ENCODE data around the gene PPIL1. TPM values are rescaled to one million over a fixed set of nuclear protein-coding genes. Genes with fewer than 3 reads are reported as not detected.

The PPIL1 gene
- total RNA-seq, 1 experiment from 2014 or later: 64.2 TPM

DNA sequence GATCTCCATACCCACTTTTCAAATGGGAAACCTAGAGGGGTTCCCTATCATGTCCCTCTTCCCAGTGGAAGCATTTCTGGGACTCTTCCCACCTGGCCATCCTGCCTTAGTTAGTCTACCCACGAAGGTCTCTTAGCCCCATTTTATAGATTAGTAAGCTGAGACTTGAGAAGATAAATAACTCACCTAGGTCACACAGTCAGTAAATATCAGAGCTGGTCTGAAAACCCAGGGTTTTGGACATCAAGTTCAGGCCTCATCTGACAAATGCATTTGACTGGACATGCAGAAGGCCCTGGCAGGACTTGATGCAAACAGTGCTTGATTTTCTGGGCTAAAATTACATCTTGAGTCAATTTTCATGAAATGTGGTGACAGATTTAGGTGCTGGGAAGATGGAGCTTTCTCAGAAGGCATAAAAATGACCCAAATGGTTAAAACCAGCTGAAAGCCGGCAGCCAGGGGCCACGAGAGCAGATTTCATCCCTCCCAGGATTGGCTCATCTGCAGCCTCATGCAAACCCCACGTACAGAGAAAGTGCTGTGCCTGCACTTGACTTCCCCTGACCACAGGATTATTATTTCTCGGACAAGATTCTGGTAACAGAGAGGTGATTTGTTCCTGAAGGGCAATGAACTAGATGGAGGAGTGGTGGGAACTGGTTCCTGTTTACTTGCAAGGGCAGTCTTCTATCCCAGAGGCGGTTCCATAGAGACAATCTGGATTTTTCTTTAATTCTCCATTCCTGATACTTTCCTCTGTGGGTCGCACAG, 58.5 kb downstream of the PPIL1 start:
- Mint-ChIP-seq H3K4me1 (peaks cover 14% of the 10 kb centered on the region), H3K4me3 (no peak overlapping the region), H3K27ac (no peak overlapping the region), H3K27me3 (ENCODE audit: low read depth) (no peaks in the 10 kb centered on the region), H3K36me3 (no peaks in the 10 kb centered on the region), H3K9me3 (no peaks in the 10 kb centered on the region)
- no peak for TF ChIP-seq FOXP1 (CRISPR knock-in tag; IDR thresholded peaks at IDR 0.05; ENCODE audit: borderline replicate concordance)
- TF ChIP-seq ZNF219 (CRISPR knock-in tag; IDR thresholded peaks at IDR 0.05; ENCODE audit: borderline replicate concordance): no peak
- no peak for TF ChIP-seq KAT7 (CRISPR knock-in tag; IDR thresholded peaks at IDR 0.05; ENCODE audit: borderline replicate concordance)
- no peak for TF ChIP-seq ETV6 (CRISPR knock-in tag; IDR thresholded peaks at IDR 0.05)
- TF ChIP-seq, protein P1, sequence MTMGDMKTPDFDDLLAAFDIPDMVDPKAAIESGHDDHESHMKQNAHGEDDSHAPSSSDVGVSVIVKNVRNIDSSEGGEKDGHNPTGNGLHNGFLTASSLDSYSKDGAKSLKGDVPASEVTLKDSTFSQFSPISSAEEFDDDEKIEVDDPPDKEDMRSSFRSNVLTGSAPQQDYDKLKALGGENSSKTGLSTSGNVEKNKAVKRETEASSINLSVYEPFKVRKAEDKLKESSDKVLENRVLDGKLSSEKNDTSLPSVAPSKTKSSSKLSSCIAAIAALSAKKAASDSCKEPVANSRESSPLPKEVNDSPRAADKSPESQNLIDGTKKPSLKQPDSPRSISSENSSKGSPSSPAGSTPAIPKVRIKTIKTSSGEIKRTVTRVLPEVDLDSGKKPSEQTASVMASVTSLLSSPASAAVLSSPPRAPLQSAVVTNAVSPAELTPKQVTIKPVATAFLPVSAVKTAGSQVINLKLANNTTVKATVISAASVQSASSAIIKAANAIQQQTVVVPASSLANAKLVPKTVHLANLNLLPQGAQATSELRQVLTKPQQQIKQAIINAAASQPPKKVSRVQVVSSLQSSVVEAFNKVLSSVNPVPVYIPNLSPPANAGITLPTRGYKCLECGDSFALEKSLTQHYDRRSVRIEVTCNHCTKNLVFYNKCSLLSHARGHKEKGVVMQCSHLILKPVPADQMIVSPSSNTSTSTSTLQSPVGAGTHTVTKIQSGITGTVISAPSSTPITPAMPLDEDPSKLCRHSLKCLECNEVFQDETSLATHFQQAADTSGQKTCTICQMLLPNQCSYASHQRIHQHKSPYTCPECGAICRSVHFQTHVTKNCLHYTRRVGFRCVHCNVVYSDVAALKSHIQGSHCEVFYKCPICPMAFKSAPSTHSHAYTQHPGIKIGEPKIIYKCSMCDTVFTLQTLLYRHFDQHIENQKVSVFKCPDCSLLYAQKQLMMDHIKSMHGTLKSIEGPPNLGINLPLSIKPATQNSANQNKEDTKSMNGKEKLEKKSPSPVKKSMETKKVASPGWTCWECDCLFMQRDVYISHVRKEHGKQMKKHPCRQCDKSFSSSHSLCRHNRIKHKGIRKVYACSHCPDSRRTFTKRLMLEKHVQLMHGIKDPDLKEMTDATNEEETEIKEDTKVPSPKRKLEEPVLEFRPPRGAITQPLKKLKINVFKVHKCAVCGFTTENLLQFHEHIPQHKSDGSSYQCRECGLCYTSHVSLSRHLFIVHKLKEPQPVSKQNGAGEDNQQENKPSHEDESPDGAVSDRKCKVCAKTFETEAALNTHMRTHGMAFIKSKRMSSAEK (CRISPR knock-in tag; IDR thresholded peaks at IDR 0.05; ENCODE audit: borderline replicate concordance): no peak
- TF ChIP-seq, protein P2, sequence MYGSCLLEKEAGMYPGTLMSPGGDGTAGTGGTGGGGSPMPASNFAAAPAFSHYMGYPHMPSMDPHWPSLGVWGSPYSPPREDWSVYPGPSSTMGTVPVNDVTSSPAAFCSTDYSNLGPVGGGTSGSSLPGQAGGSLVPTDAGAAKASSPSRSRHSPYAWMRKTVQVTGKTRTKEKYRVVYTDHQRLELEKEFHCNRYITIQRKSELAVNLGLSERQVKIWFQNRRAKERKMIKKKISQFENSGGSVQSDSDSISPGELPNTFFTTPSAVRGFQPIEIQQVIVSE (CRISPR knock-in tag; IDR thresholded peaks at IDR 0.05; ENCODE audit: borderline replicate concordance): no peak
- TF ChIP-seq ZBTB21 (CRISPR knock-in tag; IDR thresholded peaks at IDR 0.05; ENCODE audit: borderline replicate concordance): no peak
- TF ChIP-seq, protein P3, sequence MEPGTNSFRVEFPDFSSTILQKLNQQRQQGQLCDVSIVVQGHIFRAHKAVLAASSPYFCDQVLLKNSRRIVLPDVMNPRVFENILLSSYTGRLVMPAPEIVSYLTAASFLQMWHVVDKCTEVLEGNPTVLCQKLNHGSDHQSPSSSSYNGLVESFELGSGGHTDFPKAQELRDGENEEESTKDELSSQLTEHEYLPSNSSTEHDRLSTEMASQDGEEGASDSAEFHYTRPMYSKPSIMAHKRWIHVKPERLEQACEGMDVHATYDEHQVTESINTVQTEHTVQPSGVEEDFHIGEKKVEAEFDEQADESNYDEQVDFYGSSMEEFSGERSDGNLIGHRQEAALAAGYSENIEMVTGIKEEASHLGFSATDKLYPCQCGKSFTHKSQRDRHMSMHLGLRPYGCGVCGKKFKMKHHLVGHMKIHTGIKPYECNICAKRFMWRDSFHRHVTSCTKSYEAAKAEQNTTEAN (CRISPR knock-in tag; IDR thresholded peaks at IDR 0.05): no peak
- TF ChIP-seq ELF4 (CRISPR knock-in tag; IDR thresholded peaks at IDR 0.05; ENCODE audit: low read depth): no peak
- TF ChIP-seq CREM (CRISPR knock-in tag; IDR thresholded peaks at IDR 0.05): no peak
- no peak for TF ChIP-seq RELA (CRISPR knock-in tag; IDR thresholded peaks at IDR 0.05; ENCODE audit: borderline replicate concordance)
- TF ChIP-seq, protein P4, sequence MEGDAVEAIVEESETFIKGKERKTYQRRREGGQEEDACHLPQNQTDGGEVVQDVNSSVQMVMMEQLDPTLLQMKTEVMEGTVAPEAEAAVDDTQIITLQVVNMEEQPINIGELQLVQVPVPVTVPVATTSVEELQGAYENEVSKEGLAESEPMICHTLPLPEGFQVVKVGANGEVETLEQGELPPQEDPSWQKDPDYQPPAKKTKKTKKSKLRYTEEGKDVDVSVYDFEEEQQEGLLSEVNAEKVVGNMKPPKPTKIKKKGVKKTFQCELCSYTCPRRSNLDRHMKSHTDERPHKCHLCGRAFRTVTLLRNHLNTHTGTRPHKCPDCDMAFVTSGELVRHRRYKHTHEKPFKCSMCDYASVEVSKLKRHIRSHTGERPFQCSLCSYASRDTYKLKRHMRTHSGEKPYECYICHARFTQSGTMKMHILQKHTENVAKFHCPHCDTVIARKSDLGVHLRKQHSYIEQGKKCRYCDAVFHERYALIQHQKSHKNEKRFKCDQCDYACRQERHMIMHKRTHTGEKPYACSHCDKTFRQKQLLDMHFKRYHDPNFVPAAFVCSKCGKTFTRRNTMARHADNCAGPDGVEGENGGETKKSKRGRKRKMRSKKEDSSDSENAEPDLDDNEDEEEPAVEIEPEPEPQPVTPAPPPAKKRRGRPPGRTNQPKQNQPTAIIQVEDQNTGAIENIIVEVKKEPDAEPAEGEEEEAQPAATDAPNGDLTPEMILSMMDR (IDR thresholded peaks at IDR 0.05): no peak
- no peak for TF ChIP-seq CREB1 (CRISPR knock-in tag; IDR thresholded peaks at IDR 0.05)
- TF ChIP-seq EMX1 (CRISPR knock-in tag; IDR thresholded peaks at IDR 0.05): no peak
- TF ChIP-seq, protein P5, sequence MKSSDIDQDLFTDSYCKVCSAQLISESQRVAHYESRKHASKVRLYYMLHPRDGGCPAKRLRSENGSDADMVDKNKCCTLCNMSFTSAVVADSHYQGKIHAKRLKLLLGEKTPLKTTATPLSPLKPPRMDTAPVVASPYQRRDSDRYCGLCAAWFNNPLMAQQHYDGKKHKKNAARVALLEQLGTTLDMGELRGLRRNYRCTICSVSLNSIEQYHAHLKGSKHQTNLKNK (CRISPR knock-in tag; IDR thresholded peaks at IDR 0.05): no peak
- no peak for ATAC-seq
- no peak for DNase-seq (ENCODE audit: low spot score)
- ChIA-PET POLR2A (no interaction called here), CTCF (interaction anchor here (0.8 to 2.3 kb wide), 2 partner anchors 35 to 50 kb away, joined by 3 to 8 read pairs; no protein-coding TSS in a partner anchor)

DNA sequence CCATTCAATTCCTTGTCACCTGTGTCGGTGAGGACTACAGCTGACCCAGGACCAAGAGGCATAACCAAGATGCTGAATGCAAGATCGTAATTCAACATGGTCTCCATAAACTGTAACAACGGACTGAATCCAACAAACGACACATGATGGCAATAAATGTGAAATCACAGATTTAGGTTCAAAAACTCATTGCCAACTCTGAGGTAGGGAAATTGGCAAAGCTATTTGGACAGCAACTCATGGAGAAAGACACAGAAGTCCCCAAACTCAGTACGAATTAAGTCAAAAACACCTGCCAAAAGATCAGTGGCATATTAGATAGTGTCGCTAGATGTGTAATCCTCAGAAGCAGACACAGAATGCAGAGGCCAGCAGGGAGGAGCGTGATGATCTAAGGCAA, 60.4 kb downstream of the PPIL1 start:
- Mint-ChIP-seq H3K27ac (no peak overlapping the region), H3K27me3 (ENCODE audit: low read depth) (no peaks in the 10 kb centered on the region), H3K36me3 (no peaks in the 10 kb centered on the region), H3K4me3 (no peak overlapping the region), H3K9me3 (no peaks in the 10 kb centered on the region), H3K4me1 (peaks cover 18% of the 10 kb centered on the region)
- DNase-seq (ENCODE audit: low spot score) (no peak), ATAC-seq (no peak)
- CTCF ChIA-PET: interaction anchor here (0.8 to 5.6 kb wide), 2 partner anchors 32 to 36 kb away, joined by 3 to 61 read pairs; no protein-coding TSS in a partner anchor
- POLR2A ChIA-PET: no interaction called here
- no peak for TF ChIP-seq FOXJ3 (CRISPR knock-in tag; IDR thresholded peaks at IDR 0.05; ENCODE audit: borderline replicate concordance)
- TF ChIP-seq, protein P5 (CRISPR knock-in tag; IDR thresholded peaks at IDR 0.05): no peak
- TF ChIP-seq RELA (CRISPR knock-in tag; IDR thresholded peaks at IDR 0.05; ENCODE audit: borderline replicate concordance): no peak
- TF ChIP-seq GTF2I (CRISPR knock-in tag; conservative IDR thresholded peaks at IDR 0.05): no peak
- TF ChIP-seq, protein P6, sequence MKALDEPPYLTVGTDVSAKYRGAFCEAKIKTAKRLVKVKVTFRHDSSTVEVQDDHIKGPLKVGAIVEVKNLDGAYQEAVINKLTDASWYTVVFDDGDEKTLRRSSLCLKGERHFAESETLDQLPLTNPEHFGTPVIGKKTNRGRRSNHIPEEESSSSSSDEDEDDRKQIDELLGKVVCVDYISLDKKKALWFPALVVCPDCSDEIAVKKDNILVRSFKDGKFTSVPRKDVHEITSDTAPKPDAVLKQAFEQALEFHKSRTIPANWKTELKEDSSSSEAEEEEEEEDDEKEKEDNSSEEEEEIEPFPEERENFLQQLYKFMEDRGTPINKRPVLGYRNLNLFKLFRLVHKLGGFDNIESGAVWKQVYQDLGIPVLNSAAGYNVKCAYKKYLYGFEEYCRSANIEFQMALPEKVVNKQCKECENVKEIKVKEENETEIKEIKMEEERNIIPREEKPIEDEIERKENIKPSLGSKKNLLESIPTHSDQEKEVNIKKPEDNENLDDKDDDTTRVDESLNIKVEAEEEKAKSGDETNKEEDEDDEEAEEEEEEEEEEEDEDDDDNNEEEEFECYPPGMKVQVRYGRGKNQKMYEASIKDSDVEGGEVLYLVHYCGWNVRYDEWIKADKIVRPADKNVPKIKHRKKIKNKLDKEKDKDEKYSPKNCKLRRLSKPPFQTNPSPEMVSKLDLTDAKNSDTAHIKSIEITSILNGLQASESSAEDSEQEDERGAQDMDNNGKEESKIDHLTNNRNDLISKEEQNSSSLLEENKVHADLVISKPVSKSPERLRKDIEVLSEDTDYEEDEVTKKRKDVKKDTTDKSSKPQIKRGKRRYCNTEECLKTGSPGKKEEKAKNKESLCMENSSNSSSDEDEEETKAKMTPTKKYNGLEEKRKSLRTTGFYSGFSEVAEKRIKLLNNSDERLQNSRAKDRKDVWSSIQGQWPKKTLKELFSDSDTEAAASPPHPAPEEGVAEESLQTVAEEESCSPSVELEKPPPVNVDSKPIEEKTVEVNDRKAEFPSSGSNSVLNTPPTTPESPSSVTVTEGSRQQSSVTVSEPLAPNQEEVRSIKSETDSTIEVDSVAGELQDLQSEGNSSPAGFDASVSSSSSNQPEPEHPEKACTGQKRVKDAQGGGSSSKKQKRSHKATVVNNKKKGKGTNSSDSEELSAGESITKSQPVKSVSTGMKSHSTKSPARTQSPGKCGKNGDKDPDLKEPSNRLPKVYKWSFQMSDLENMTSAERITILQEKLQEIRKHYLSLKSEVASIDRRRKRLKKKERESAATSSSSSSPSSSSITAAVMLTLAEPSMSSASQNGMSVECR (CRISPR knock-in tag; IDR thresholded peaks at IDR 0.05; ENCODE audit: borderline replicate concordance): no peak
